ENCODE results near the gene LDLRAD4.

LDLRAD4 gene

DNA sequence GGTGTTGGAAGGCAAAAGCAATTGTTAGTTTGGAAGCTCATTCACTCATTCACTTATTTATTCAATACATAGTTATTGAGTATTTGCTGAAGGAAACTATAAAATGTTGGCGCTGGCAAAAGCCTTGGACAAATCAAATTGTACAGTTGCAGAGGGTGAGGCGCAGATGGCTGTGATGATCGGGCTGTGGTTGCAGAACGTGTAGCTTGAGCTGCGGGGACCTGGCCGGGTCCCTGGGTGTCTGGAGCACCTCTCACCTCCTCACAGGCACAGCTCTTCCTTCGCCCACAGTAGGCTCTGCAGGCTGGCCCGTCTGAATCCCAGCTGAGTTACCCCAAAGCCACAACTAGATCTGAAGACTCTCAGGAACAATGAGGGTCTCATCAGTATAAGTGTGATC, 72.7 kb downstream of the LDLRAD4 start:
- no peak for FAIRE-seq
- no peak for DNase-seq (ENCODE audit: insufficient read length, low spot score)

DNA sequence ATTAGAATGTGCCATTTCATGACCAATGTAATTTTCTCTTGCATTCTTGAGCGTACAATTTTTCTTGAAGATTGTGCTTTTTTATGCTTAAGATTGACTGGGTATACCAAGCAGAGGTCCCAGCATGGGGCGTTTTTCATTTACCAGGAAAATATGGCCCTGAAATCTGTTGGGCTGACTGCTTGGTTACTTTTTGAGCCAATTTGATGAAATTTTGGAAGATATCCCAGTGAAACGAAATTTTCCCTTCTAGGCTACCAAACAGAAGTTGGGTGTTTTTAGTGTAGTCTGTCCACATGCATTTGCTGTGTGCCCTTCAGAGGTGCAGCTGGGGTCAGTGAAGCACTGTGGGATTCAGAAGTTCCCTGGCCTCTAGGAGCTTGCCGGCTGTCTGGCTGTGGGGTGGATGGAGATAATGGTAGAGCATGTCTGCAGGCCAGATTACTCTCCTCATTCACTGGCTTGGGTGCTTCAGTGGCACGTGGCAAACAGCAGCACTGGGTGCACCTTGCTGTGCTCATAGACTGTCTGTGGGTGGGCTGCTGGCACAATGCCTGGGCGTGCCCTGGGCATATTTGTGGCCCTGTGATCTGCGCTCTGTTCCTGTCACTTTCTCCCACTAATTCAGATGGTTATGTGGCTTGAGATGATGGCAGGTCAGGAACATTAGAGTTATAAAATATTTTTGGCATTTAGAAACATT, 73.3 kb downstream of the LDLRAD4 start:
- TF ChIP-seq SPI1 (IDR thresholded peaks at IDR 0.05; ENCODE audit: low read depth, low read length): no peak
- no peak for TF ChIP-seq POU2F2 (IDR thresholded peaks at IDR 0.05; ENCODE audit: low read depth, low read length)
- TF ChIP-seq PAX5 (IDR thresholded peaks at IDR 0.05; ENCODE audit: insufficient read depth, low read length, severe bottlenecking): no peak
- no peak for TF ChIP-seq POLR2A (IDR thresholded peaks at IDR 0.05; ENCODE audit: low read depth, low read length)
- no peak for TF ChIP-seq TAF1 (IDR thresholded peaks at IDR 0.05; ENCODE audit: low read depth, low read length)
- TF ChIP-seq POLR2AphosphoS5 (IDR thresholded peaks at IDR 0.05; ENCODE audit: low read depth, low read length): no peak
- no peak for FAIRE-seq
- no peak for DNase-seq (ENCODE audit: insufficient read length, low spot score)

More for the DNA sequence above, 72.7 kb downstream of the LDLRAD4 start:
- TF ChIP-seq POLR2AphosphoS5 (IDR thresholded peaks at IDR 0.05; ENCODE audit: low read depth, low read length): no peak
- TF ChIP-seq POU2F2 (IDR thresholded peaks at IDR 0.05; ENCODE audit: low read depth, low read length): no peak
- TF ChIP-seq SPI1 (IDR thresholded peaks at IDR 0.05; ENCODE audit: low read depth, low read length): no peak

DNA sequence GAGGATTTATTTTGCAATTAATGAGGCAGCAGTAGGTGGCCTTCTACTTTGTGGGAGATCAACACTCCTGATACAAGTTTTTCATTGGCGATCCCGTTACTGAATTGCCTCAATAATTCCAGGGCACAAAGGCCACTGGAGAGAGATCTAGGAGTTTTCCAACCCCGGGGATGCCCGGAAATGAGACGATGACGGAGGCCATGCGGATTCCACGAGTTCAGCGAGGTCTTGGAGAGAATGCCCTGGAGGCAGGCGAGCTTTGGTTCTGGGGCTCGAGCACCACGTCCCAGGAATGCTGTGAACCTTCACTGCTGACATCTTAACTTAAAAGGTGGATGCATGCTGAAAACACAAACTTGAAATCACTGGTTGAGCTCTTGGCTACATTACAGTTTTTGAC, 74.2 kb downstream of the LDLRAD4 start:
- no peak for TF ChIP-seq POU2F2 (IDR thresholded peaks at IDR 0.05; ENCODE audit: low read depth, low read length)
- TF ChIP-seq SPI1 (IDR thresholded peaks at IDR 0.05; ENCODE audit: low read depth, low read length): no peak
- TF ChIP-seq TAF1 (IDR thresholded peaks at IDR 0.05; ENCODE audit: low read depth, low read length): no peak
- no peak for TF ChIP-seq POLR2A (IDR thresholded peaks at IDR 0.05; ENCODE audit: low read depth, low read length)
- no peak for TF ChIP-seq POLR2AphosphoS5 (IDR thresholded peaks at IDR 0.05; ENCODE audit: low read depth, low read length)
- TF ChIP-seq PAX5 (IDR thresholded peaks at IDR 0.05; ENCODE audit: insufficient read depth, low read length, severe bottlenecking): no peak
- DNase-seq (ENCODE audit: insufficient read length, low spot score) (no peak), FAIRE-seq (no peak)

DNA sequence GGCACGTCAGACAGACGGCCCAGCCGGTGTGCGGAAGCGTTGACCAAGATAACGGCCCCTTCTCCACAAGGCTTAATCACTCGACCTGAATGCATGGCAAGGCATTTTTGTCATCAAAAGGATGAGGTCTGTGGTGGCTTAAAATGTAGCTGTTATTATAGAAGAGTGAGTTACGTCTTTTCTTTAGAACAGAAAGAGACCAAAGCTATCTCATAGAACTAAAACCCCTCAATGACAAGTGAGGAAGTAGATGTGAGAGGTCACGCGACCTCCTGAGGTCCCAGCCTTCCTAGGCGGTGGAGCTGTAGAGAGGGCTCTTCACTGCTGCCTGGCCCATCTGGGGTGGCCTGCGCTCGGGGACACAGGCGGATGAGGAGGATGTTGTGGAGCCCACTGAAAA, 75.7 kb downstream of the LDLRAD4 start:
- TF ChIP-seq TAF1 (IDR thresholded peaks at IDR 0.05; ENCODE audit: low read depth, low read length): no peak
- TF ChIP-seq POLR2A (IDR thresholded peaks at IDR 0.05; ENCODE audit: low read depth, low read length): no peak
- TF ChIP-seq PAX5 (IDR thresholded peaks at IDR 0.05; ENCODE audit: insufficient read depth, low read length, severe bottlenecking): no peak
- no peak for TF ChIP-seq POU2F2 (IDR thresholded peaks at IDR 0.05; ENCODE audit: low read depth, low read length)
- no peak for TF ChIP-seq SPI1 (IDR thresholded peaks at IDR 0.05; ENCODE audit: low read depth, low read length)
- no peak for TF ChIP-seq POLR2AphosphoS5 (IDR thresholded peaks at IDR 0.05; ENCODE audit: low read depth, low read length)
- no peak for FAIRE-seq

DNA sequence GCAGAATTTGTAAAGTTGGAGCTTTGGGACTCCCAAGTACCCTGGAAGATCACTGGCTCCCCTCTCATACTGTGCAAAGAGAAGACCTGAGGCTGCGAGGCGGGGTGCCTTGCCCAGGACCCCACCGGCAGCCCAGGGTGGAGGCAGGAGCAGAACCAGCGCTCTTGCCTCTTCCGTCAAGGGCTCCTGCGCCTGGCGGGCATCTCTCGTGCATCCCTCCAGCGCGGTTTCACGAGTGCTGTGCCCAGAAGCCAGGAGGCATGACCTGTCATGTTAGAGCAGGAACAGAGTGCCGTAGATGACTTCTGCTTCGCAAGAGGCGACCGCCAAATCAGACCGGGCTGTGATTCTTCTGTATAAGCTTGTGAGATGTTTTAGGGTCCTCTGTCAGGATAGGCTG, 77.3 kb downstream of the LDLRAD4 start:
- DNase-seq (ENCODE audit: insufficient read length, low spot score): no peak
- FAIRE-seq: no peak
- no peak for TF ChIP-seq PAX5 (IDR thresholded peaks at IDR 0.05; ENCODE audit: insufficient read depth, low read length, severe bottlenecking)
- no peak for TF ChIP-seq POLR2AphosphoS5 (IDR thresholded peaks at IDR 0.05; ENCODE audit: low read depth, low read length)
- TF ChIP-seq TAF1 (IDR thresholded peaks at IDR 0.05; ENCODE audit: low read depth, low read length): no peak
- no peak for TF ChIP-seq POU2F2 (IDR thresholded peaks at IDR 0.05; ENCODE audit: low read depth, low read length)
- TF ChIP-seq POLR2A (IDR thresholded peaks at IDR 0.05; ENCODE audit: low read depth, low read length): no peak
- TF ChIP-seq SPI1 (IDR thresholded peaks at IDR 0.05; ENCODE audit: low read depth, low read length): no peak

More for the DNA sequence above, 75.7 kb downstream of the LDLRAD4 start:
- DNase-seq (ENCODE audit: insufficient read length, low spot score): no peak

DNA sequence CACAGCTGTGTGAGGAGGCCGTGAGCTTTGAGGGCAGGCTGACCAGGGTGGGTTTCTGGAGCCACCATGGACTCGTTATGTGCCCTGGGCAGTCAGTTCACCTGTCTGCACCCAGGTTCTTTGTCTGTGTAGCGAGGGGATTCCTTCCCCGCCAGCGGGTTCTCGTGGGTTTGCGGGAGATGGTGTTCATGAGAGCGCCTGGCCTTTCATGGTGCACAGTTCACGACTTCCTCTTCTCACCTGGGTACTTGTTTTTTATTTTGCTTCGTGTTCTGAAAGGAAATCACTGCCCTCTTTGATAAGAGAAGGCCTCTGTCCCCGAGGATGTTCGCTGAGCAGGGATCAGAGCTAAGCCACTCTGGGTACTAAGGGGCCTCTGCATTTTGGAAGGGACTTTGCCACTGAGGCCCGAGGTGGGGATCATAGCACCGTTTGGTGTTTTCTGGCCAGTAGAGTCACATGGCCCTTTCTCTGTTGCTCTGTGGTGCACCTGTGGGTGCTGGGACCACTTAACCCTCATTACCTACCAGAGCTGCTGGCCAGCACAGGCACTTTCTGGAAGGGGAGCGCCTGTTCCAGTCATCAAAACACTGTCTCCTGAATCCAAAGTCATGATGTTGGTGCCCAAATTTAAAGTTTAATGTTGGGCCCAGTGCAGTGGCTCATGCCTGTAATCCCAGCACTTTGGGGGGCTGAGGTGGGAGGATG, 78.5 kb downstream of the LDLRAD4 start:
- DNase-seq (ENCODE audit: insufficient read length, low spot score): no peak
- no peak for FAIRE-seq

DNA sequence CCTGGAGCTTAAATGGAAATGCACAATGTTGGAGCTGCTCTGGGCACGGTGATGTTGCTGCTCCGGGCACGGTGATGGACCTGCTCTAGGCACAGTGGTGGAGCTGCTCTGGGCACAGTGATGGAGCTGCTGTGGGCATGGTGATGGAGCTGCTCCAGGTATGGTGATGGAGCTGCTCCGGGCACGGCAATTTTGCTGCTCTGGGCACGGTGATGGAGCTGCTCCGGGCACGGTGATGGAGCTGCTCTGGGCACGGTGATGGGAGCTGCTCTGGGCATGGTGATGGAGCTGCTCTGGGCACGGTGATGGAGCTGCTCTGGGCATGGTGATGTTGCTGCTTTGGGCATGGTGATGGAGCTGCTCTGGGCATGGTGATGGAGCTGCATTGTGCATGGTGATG, 79.7 kb downstream of the LDLRAD4 start:
- DNase-seq (ENCODE audit: insufficient read length, low spot score) (no peak), FAIRE-seq (no peak)
- TF ChIP-seq POLR2A (IDR thresholded peaks at IDR 0.05; ENCODE audit: low read depth, low read length) (no peak), POU2F2 (IDR thresholded peaks at IDR 0.05; ENCODE audit: low read depth, low read length) (no peak), SPI1 (IDR thresholded peaks at IDR 0.05; ENCODE audit: low read depth, low read length) (no peak), PAX5 (IDR thresholded peaks at IDR 0.05; ENCODE audit: insufficient read depth, low read length, severe bottlenecking) (no peak), POLR2AphosphoS5 (IDR thresholded peaks at IDR 0.05; ENCODE audit: low read depth, low read length) (no peak), TAF1 (IDR thresholded peaks at IDR 0.05; ENCODE audit: low read depth, low read length) (no peak)

More for the DNA sequence above, 78.5 kb downstream of the LDLRAD4 start:
- no peak for TF ChIP-seq SPI1 (IDR thresholded peaks at IDR 0.05; ENCODE audit: low read depth, low read length)
- no peak for TF ChIP-seq TAF1 (IDR thresholded peaks at IDR 0.05; ENCODE audit: low read depth, low read length)
- TF ChIP-seq POLR2A (IDR thresholded peaks at IDR 0.05; ENCODE audit: low read depth, low read length): no peak

DNA sequence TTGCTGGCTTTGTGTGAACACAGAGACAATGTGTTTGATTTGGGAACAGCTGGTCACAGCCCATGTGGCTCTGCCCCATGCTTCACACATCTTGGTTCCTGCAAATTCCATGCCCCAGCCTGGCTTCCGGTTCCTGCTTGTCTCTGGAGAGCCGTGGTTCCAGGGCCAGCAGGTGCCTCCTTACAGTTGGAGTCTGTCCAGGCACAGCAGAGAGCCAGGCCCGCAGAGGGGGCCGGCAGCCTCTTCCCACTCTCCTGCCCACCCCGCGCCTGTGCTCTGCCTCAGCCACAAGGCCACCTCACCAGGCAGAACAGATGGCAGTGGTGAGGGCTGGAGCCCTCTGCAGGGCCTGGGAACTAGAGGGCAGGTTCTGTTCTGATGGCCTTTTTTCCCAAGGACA, 81.5 kb downstream of the LDLRAD4 start:
- DNase-seq (ENCODE audit: insufficient read length, low spot score): no peak
- no peak for TF ChIP-seq PAX5 (IDR thresholded peaks at IDR 0.05; ENCODE audit: insufficient read depth, low read length, severe bottlenecking)
- TF ChIP-seq TAF1 (IDR thresholded peaks at IDR 0.05; ENCODE audit: low read depth, low read length): no peak
- no peak for TF ChIP-seq POLR2AphosphoS5 (IDR thresholded peaks at IDR 0.05; ENCODE audit: low read depth, low read length)
- no peak for TF ChIP-seq POU2F2 (IDR thresholded peaks at IDR 0.05; ENCODE audit: low read depth, low read length)
- TF ChIP-seq POLR2A (IDR thresholded peaks at IDR 0.05; ENCODE audit: low read depth, low read length): no peak
- FAIRE-seq: no peak

DNA sequence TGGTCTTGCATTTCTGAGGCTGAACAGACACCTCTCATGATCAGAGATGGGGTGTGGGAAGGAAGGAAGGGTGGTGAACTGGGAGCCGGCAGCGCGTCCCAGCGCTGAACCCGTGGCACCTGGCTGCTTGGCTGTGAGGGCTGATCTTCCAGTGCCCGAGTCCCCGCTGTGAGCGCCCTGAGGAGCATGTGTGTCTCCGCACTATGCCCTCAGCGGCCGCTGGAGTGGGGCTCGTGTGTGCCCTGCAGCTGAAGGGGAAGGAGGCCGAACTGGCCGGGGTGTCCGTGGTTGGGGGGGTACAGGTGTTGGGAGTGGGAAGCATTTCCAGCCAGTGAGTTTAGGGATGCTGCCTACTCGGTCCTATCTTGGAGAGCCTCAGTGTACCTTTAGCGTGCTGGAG, 82.2 kb downstream of the LDLRAD4 start:
- TF ChIP-seq POLR2AphosphoS5 (IDR thresholded peaks at IDR 0.05; ENCODE audit: low read depth, low read length) (no peak), TAF1 (IDR thresholded peaks at IDR 0.05; ENCODE audit: low read depth, low read length) (no peak), SPI1 (IDR thresholded peaks at IDR 0.05; ENCODE audit: low read depth, low read length) (no peak), POLR2A (IDR thresholded peaks at IDR 0.05; ENCODE audit: low read depth, low read length) (no peak), POU2F2 (IDR thresholded peaks at IDR 0.05; ENCODE audit: low read depth, low read length) (no peak), PAX5 (IDR thresholded peaks at IDR 0.05; ENCODE audit: insufficient read depth, low read length, severe bottlenecking) (no peak)
- FAIRE-seq (no peak), DNase-seq (ENCODE audit: insufficient read length, low spot score) (no peak)

Data from GM12891 (cell line).